Liver (tissue), 9 donors: ENCODE data around the gene CEP20. TPM values are rescaled to one million over a fixed set of nuclear protein-coding genes. Genes with fewer than 3 reads are reported as not detected.
"Not testable (repeated sequence)": the region's sequence is repeated elsewhere in the genome, so short reads cannot be mapped to it uniquely, and the experiment has no call there.

Experiments
- DNase-seq: peaks from one replicate; pipeline ENCODE4 v3.0.0-alpha.2; 2017; ENCODE audit warnings: low spot score
- H3K27ac ChIP-seq, 2 donors: one replicate each; pipeline ENCODE4 v1.7.0; 2013; ENCODE audit warnings: inconsistent platforms in 2 of 2, low read length in 2 of 2, control low read depth in 1 of 2, low read depth in 1 of 2, mild to moderate bottlenecking in 1 of 2
- H3K27me3 ChIP-seq, 4 donors: one replicate each; pipeline versions ENCODE4 v1.6.1 to v1.7.0; 2013; ENCODE audit warnings: low read length in 3 of 4, inconsistent platforms in 1 of 4, mild to moderate bottlenecking in 1 of 4, moderate library complexity in 1 of 4; ENCODE audit not compliant: control insufficient read depth in 4 of 4, insufficient read depth in 4 of 4
- H3K36me3 ChIP-seq, 4 donors: one replicate each; pipeline versions ENCODE4 v1.6.1 to v1.7.0; 2013; ENCODE audit warnings: low read length in 3 of 4, mild to moderate bottlenecking in 3 of 4, low read depth in 1 of 4, moderate library complexity in 1 of 4; ENCODE audit not compliant: control insufficient read depth in 4 of 4, insufficient read depth in 3 of 4
- H3K4me1 ChIP-seq, 4 donors: one replicate each; pipeline versions ENCODE4 v1.6.1 to v1.7.0; 2013; ENCODE audit warnings: low read length in 3 of 4, mild to moderate bottlenecking in 3 of 4, moderate library complexity in 1 of 4; ENCODE audit not compliant: control insufficient read depth in 4 of 4, insufficient read depth in 4 of 4
- H3K4me3 ChIP-seq, 3 donors: one replicate each; pipeline versions ENCODE4 v1.6.1 to v1.7.0; 2013; ENCODE audit warnings: low read length in 3 of 3, control low read depth in 1 of 3, low read depth in 1 of 3, mild to moderate bottlenecking in 1 of 3
- H3K9ac ChIP-seq, 2 donors: one replicate each; pipeline ENCODE4 v1.7.0; 2013; ENCODE audit warnings: low read length in 2 of 2, mild to moderate bottlenecking in 2 of 2, moderate library complexity in 2 of 2, control low read depth in 1 of 2, low read depth in 1 of 2
- H3K9me3 ChIP-seq, 4 donors: one replicate each; pipeline versions ENCODE4 v1.6.1 to v1.7.0; 2013; ENCODE audit warnings: low read length in 3 of 4; ENCODE audit not compliant: control insufficient read depth in 4 of 4
- CTCF ChIP-seq: fragments of 150-350 bp; IDR thresholded peaks from 2 replicates; pipeline ENCODE4 v1.5.1; 2017; ENCODE audit warnings: improper control_type of control experiment, low read depth, low read length; ENCODE audit not compliant: missing input control
- FOXA1 ChIP-seq: IDR thresholded peaks from 2 replicates; pipeline ENCODE4 v1.6.1; 2016; ENCODE audit warnings: antibody characterized with exemption
- HNF4A ChIP-seq, 2 donors: conservative IDR thresholded peaks; 2 replicates each; pipeline ENCODE4 v1.6.1; 2016; ENCODE audit warnings: antibody characterized with exemption in 2 of 2, mild to moderate bottlenecking in 2 of 2
- HNF4G ChIP-seq: IDR thresholded peaks from 2 replicates; pipeline ENCODE4 v1.6.1; 2016; ENCODE audit warnings: antibody characterized with exemption
- MAX ChIP-seq: IDR thresholded peaks from 2 replicates; pipeline ENCODE4 v1.6.1; 2016; ENCODE audit warnings: antibody characterized with exemption
- NR2F2 ChIP-seq: IDR thresholded peaks from 2 replicates; pipeline ENCODE4 v1.6.1; 2016; ENCODE audit warnings: antibody characterized with exemption
- RXRA ChIP-seq, 2 donors: IDR thresholded peaks; 2 replicates each; pipeline ENCODE4 v1.6.1; 2017 to 2018; ENCODE audit warnings: antibody characterized with exemption in 2 of 2, mild to moderate bottlenecking in 1 of 2
- SP1 ChIP-seq: IDR thresholded peaks from 2 replicates; pipeline ENCODE4 v1.6.1; 2018; ENCODE audit warnings: antibody characterized with exemption, mild to moderate bottlenecking
- TAF1 ChIP-seq: conservative IDR thresholded peaks from 2 replicates; pipeline ENCODE4 v1.6.1; 2016; ENCODE audit warnings: antibody characterized with exemption, mild to moderate bottlenecking
- YY1 ChIP-seq: IDR thresholded peaks from 2 replicates; pipeline ENCODE4 v1.6.1; 2016; ENCODE audit warnings: antibody characterized with exemption, mild to moderate bottlenecking
- ZBTB33 ChIP-seq: IDR thresholded peaks from 2 replicates; pipeline ENCODE4 v1.6.1; 2016; ENCODE audit warnings: antibody characterized with exemption
- WGBS: extraction: QIAGEN DNeasy Blood & Tissue Kit; methylation state at CpG from one replicate; pipeline ENCODE4 v1.1.7; 2013; 5-methylcytosine and 5-hydroxymethylcytosine counted together
- polyA plus RNA-seq, 2 donors: library from polyadenylated mRNA; stranded (reverse) in 1 of 2; unstranded in 1 of 2; fragments of 200-250 nt in 1 of 2; fragments of >200 nt in 1 of 2; fragmentation: Nextera tagmentation in 1 of 2; extraction: Ambion mirVana in 1 of 2; gene quantifications; one replicate each; pipeline versions ENCODE4 v1.2.1 to v1.2.3, GENCODE V29; 2013 to 2015
- total RNA-seq, 2 donors: library from RNA; depleted of rRNA; stranded (reverse); fragments of >200 nt; gene quantifications; one replicate each; pipeline ENCODE4 v1.2.3, GENCODE V29; 2014
- TF ChIP-seq, protein P1 (sequence below): IDR thresholded peaks from 2 replicates; pipeline ENCODE4 v1.6.1; 2016; ENCODE audit warnings: antibody characterized with exemption
- donor health status: healthy.
- donor health status: healthy.
- donor health status: healthy.
- donor health status: healthy.
- donor health status: healthy.

Gene CEP20
- total and polyA plus RNA-seq, 4 donors = 10.7 to 19.2 (median 13.3) TPM

DNA sequence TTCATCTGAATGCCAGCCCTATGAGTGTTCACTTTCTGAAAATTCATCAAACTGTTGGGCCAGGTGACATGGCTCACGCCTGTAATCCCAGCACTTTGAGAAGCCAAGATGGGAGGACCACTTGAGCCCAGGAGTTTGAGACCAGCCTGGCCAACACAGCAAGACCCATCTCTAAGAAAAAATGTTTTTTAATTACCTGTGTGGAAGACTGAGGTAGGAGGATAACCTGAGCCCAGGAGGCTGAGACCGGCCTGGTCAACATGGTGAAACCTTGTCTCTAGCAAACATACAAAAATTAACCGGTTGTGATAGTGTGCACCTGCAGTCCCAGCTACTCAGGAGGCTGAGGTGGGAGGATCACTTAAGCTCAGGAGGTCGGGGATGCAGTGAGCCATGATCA, 41.9 kb downstream of the CEP20 start:
- Histone ChIP-seq H3K27me3 (peaks cover 0 to 5% (median 0%) of the 10 kb centered on the region in 4 donors), H3K36me3 (no peaks in the 10 kb centered on the region), H3K9ac (no peak overlapping the region), H3K27ac (no peak overlapping the region), H3K4me3 (no peak overlapping the region), H3K9me3 (no peaks in the 10 kb centered on the region), H3K4me1 (no peaks in the 10 kb centered on the region)
- no peak for TF ChIP-seq YY1
- 77% methylated on average over 4 of the region's 4 CpGs for whole genome bisulfite sequencing
- no peak for DNase-seq

GRCh38 chr16:15843635-15844279, 44.6 kb downstream of the CEP20 start:
- WGBS = 85% methylated on average over 10 of the region's 10 CpGs
- no peak overlapping the region for H3K4me3 ChIP-seq
- TF ChIP-seq, protein P1, sequence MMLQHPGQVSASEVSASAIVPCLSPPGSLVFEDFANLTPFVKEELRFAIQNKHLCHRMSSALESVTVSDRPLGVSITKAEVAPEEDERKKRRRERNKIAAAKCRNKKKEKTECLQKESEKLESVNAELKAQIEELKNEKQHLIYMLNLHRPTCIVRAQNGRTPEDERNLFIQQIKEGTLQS = no peak
- TF ChIP-seq NR2F2 = no peak
- peaks cover 0 to 4% (median 0%) of the 10 kb centered on the region in 4 donors for H3K27me3 ChIP-seq
- no peaks in the 10 kb centered on the region for H3K36me3 ChIP-seq
- DNase-seq = no peak
- H3K9me3 ChIP-seq = no peaks in the 10 kb centered on the region
- H3K9ac ChIP-seq = no peak overlapping the region
- no peak overlapping the region for H3K27ac ChIP-seq
- no peaks in the 10 kb centered on the region for H3K4me1 ChIP-seq

DNA sequence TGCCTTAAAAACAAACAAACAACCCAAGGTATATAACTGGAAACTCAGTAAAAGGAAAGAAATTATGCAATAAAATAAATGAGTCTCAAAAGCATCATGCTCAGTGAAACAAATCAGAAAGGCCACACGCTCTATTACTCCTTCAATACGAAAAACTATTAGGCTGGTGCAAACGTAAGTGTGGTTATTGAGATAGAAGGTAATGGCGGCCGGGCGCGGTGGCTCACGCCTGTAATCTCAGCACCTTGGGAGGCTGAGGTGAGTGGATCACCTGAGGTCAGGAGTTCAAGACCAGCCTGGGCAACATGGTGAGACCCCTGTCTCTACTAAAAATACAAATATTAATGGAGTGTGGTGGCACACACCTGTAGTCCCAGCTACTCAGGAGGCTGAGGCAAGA, 49.2 kb downstream of the CEP20 start:
- WGBS = 89% methylated on average over 8 of the region's 8 CpGs
- H3K4me3 ChIP-seq, DNase-seq, H3K36me3 ChIP-seq, H3K27ac ChIP-seq, H3K4me1 ChIP-seq, H3K9ac ChIP-seq, H3K27me3 ChIP-seq, H3K9me3 ChIP-seq: not testable (repeated sequence)

GRCh38 chr16:15837761-15838160, 50.6 kb downstream of the CEP20 start:
- Histone ChIP-seq H3K9me3 (no peaks in the 10 kb centered on the region), H3K36me3 (no peaks in the 10 kb centered on the region), H3K4me3 (no peak overlapping the region), H3K4me1 (no peaks in the 10 kb centered on the region), H3K9ac (no peak overlapping the region), H3K27me3 (no peaks in the 10 kb centered on the region), H3K27ac (no peak overlapping the region)
- DNase-seq = no peak
- 92% methylated on average over 11 of the region's 11 CpGs for WGBS
- no peak for TF ChIP-seq ZBTB33
- no peak for TF ChIP-seq HNF4G
- no peak for TF ChIP-seq YY1
- TF ChIP-seq HNF4A (conservative IDR thresholded peaks at IDR 0.05) = no peak
- TF ChIP-seq NR2F2 = no peak
- no peak for TF ChIP-seq MAX
- no peak for TF ChIP-seq RXRA (IDR thresholded peaks at IDR 0.05)
- TF ChIP-seq SP1 = no peak
- TF ChIP-seq FOXA1 = no peak
- no peak for TF ChIP-seq TAF1
- no peak for TF ChIP-seq CTCF
